Body of pancreas (tissue), 4 donors: ENCODE results near the gene DNAJB14.

Source experiments
- POLR2A ChIP-seq, 3 donors: fragments of 450-650 bp; IDR thresholded peaks; one replicate each; pipeline ENCODE4 v1.6.1; 2016; ENCODE audit warnings: antibody characterized with exemption in 3 of 3, mild to moderate bottlenecking in 2 of 3
- TF ChIP-seq, protein P1 (sequence below), 7 experiments: fragments of 450-650 bp in 4 of 7; fragments of 200-600 bp in 3 of 7; sonication (generic) in 3 of 7; IDR thresholded peaks; one replicate each; pipeline ENCODE4 v1.5.1; 2016 to 2019; ENCODE audit warnings: antibody characterized with exemption in 7 of 7

- TF ChIP-seq, protein P1, sequence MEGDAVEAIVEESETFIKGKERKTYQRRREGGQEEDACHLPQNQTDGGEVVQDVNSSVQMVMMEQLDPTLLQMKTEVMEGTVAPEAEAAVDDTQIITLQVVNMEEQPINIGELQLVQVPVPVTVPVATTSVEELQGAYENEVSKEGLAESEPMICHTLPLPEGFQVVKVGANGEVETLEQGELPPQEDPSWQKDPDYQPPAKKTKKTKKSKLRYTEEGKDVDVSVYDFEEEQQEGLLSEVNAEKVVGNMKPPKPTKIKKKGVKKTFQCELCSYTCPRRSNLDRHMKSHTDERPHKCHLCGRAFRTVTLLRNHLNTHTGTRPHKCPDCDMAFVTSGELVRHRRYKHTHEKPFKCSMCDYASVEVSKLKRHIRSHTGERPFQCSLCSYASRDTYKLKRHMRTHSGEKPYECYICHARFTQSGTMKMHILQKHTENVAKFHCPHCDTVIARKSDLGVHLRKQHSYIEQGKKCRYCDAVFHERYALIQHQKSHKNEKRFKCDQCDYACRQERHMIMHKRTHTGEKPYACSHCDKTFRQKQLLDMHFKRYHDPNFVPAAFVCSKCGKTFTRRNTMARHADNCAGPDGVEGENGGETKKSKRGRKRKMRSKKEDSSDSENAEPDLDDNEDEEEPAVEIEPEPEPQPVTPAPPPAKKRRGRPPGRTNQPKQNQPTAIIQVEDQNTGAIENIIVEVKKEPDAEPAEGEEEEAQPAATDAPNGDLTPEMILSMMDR (IDR thresholded peaks at IDR 0.05) = no peak
- no peak for TF ChIP-seq POLR2A (IDR thresholded peaks at IDR 0.05)
These were observed 21.9 kb upstream of the DNAJB14 start for GRCh38 chr4:99968330-99968729.
